Choroid plexus epithelial cell (primary cell): Measurements from ENCODE around the gene GGCX.

Source experiments
- DNase-seq: peaks from one replicate; pipeline ENCODE4 v3.0.0-alpha.2; 2010; ENCODE audit warnings: low read depth
- H3K4me3 ChIP-seq: 2 replicates; pipeline ENCODE4 v1.5.1; 2011; ENCODE audit warnings: low read depth, mild to moderate bottlenecking, control low read depth, low read length, moderate library complexity
- CTCF ChIP-seq: conservative IDR thresholded peaks from 2 replicates; pipeline ENCODE4 v1.5.1; 2011; ENCODE audit warnings: low read depth, mild to moderate bottlenecking, control low read depth, inconsistent platforms, low read length, moderate library complexity

The GGCX gene

GRCh38 chr2:85602476-85603234 is 41.4 kb upstream of the GGCX start, which contains the start of gene TMEM150A:
TMEM150A (minus strand) TSS chr2:85602698; CDS start chr2:85601948, 750 bp downstream.
- peak within 1 kb of the TSS; percentile 96 for H3K4me3 ChIP-seq
- DNase-seq, result peak; percentile 91
- peak; percentile 11 for TF ChIP-seq CTCF

- peak overlapping the region; percentile 96 for H3K4me3 ChIP-seq
- peak; percentile 59 for DNase-seq
- TF ChIP-seq CTCF, result no peak
Observed at GRCh38 chr2:85601771-85602475, 40.6 kb upstream of the GGCX start.

GRCh38 chr2:85600951-85601770 is 39.9 kb upstream of the GGCX start:
- DNase-seq, result no peak
- H3K4me3 ChIP-seq, result peak overlapping the region; percentile 96

GRCh38 chr2:85600235-85600575 is 38.9 kb upstream of the GGCX start:
- no peak for TF ChIP-seq CTCF
- no peak overlapping the region for H3K4me3 ChIP-seq
- no peak for DNase-seq

More at GRCh38 chr2:85600951-85601770, 39.9 kb upstream of the GGCX start:
- TF ChIP-seq CTCF, result no peak

GRCh38 chr2:85599468-85600234 is 38.4 kb upstream of the GGCX start:
- TF ChIP-seq CTCF, result no peak
- H3K4me3 ChIP-seq, result no peak overlapping the region
- no peak for DNase-seq

GRCh38 chr2:85598594-85599340 is 37.5 kb upstream of the GGCX start:
- H3K4me3 ChIP-seq, result no peak overlapping the region
- DNase-seq, result no peak
- TF ChIP-seq CTCF, result no peak
